ENCODE data around the gene NUDT14. TPM values are rescaled to one million over a fixed set of nuclear protein-coding genes. Genes with fewer than 3 reads are reported as not detected.

The NUDT14 gene
- total and polyA plus RNA-seq, 2 experiments from 2014 or later: 14.8 to 38.4 TPM

DNA sequence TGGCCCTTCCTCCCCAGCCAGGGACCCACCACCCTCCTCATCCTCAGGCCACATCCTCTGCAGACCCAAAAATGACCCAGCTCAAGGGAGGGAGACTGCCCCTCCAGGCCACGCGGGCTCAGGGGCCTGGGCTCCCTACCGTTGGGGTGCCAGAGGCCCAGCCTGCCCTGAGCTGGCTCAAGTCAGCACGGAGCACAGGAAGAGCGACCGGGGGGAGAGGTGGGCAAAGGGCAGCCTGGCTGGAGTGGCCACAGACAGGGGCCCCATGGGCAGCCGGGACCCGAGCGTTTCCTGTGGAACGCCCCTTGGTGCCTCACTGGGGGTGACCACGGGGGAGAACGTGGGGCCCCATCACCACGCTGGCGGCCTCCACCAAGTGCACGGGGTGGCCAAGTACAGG lies 23.2 kb downstream of the NUDT14 start:
- Mint-ChIP-seq H3K4me1 (peaks cover 2% of the 10 kb centered on the region; the same call in 1 of the 3 replicates), H3K9me3 (no peaks in the 10 kb centered on the region), H3K36me3 (ENCODE audit: low read depth) (no peaks in the 10 kb centered on the region), H3K27ac (no peak overlapping the region), H3K27me3 (ENCODE audit: insufficient read depth, low read depth, poor library complexity) (peaks cover 18% of the 10 kb centered on the region), H3K4me3 (no peak overlapping the region)
- no peaks in the 10 kb centered on the region for H3K4me1 ChIP-seq (ENCODE audit: insufficient read depth)
- TF ChIP-seq ETS1 (IDR thresholded peaks at IDR 0.05) (no peak), ZNF114 (CRISPR knock-in tag; IDR thresholded peaks at IDR 0.05) (no peak), NANOG (IDR thresholded peaks at IDR 0.05; ENCODE audit: borderline replicate concordance) (no peak), REST (IDR thresholded peaks at IDR 0.05; ENCODE audit: unreplicated experiment) (no peak), JUNB (IDR thresholded peaks at IDR 0.05; ENCODE audit: unreplicated experiment) (no peak), CREB1 (CRISPR knock-in tag; IDR thresholded peaks at IDR 0.05; ENCODE audit: low read depth) (no peak), ZNF331 (CRISPR knock-in tag; IDR thresholded peaks at IDR 0.05; ENCODE audit: low read depth) (no peak), EZH2 (IDR thresholded peaks at IDR 0.05; ENCODE audit: low read depth, unreplicated experiment) (no peak), EZH2phosphoT487 (IDR thresholded peaks at IDR 0.05; ENCODE audit: unreplicated experiment) (no peak), STAT1 (IDR thresholded peaks at IDR 0.05; ENCODE audit: unreplicated experiment) (no peak), POLR2AphosphoS5 (IDR thresholded peaks at IDR 0.05; ENCODE audit: low read depth) (no peak)
- TF ChIP-seq, protein P1, sequence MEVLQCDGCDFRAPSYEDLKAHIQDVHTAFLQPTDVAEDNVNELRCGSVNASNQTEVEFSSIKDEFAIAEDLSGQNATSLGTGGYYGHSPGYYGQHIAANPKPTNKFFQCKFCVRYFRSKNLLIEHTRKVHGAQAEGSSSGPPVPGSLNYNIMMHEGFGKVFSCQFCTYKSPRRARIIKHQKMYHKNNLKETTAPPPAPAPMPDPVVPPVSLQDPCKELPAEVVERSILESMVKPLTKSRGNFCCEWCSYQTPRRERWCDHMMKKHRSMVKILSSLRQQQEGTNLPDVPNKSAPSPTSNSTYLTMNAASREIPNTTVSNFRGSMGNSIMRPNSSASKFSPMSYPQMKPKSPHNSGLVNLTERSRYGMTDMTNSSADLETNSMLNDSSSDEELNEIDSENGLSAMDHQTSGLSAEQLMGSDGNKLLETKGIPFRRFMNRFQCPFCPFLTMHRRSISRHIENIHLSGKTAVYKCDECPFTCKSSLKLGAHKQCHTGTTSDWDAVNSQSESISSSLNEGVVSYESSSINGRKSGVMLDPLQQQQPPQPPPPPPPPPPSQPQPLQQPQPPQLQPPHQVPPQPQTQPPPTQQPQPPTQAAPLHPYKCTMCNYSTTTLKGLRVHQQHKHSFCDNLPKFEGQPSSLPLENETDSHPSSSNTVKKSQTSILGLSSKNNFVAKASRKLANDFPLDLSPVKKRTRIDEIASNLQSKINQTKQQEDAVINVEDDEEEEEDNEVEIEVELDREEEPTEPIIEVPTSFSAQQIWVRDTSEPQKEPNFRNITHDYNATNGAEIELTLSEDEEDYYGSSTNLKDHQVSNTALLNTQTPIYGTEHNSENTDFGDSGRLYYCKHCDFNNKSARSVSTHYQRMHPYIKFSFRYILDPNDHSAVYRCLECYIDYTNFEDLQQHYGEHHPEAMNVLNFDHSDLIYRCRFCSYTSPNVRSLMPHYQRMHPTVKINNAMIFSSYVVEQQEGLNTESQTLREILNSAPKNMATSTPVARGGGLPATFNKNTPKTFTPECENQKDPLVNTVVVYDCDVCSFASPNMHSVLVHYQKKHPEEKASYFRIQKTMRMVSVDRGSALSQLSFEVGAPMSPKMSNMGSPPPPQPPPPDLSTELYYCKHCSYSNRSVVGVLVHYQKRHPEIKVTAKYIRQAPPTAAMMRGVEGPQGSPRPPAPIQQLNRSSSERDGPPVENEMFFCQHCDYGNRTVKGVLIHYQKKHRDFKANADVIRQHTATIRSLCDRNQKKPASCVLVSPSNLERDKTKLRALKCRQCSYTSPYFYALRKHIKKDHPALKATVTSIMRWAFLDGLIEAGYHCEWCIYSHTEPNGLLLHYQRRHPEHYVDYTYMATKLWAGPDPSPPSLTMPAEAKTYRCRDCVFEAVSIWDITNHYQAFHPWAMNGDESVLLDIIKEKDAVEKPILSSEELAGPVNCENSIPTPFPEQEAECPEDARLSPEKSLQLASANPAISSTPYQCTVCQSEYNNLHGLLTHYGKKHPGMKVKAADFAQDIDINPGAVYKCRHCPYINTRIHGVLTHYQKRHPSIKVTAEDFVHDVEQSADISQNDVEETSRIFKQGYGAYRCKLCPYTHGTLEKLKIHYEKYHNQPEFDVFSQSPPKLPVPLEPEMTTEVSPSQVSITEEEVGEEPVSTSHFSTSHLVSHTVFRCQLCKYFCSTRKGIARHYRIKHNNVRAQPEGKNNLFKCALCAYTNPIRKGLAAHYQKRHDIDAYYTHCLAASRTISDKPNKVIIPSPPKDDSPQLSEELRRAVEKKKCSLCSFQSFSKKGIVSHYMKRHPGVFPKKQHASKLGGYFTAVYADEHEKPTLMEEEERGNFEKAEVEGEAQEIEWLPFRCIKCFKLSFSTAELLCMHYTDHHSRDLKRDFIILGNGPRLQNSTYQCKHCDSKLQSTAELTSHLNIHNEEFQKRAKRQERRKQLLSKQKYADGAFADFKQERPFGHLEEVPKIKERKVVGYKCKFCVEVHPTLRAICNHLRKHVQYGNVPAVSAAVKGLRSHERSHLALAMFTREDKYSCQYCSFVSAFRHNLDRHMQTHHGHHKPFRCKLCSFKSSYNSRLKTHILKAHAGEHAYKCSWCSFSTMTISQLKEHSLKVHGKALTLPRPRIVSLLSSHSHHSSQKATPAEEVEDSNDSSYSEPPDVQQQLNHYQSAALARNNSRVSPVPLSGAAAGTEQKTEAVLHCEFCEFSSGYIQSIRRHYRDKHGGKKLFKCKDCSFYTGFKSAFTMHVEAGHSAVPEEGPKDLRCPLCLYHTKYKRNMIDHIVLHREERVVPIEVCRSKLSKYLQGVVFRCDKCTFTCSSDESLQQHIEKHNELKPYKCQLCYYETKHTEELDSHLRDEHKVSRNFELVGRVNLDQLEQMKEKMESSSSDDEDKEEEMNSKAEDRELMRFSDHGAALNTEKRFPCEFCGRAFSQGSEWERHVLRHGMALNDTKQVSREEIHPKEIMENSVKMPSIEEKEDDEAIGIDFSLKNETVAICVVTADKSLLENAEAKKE (CRISPR knock-in tag; IDR thresholded peaks at IDR 0.05): no peak
- TF ChIP-seq, protein P2, sequence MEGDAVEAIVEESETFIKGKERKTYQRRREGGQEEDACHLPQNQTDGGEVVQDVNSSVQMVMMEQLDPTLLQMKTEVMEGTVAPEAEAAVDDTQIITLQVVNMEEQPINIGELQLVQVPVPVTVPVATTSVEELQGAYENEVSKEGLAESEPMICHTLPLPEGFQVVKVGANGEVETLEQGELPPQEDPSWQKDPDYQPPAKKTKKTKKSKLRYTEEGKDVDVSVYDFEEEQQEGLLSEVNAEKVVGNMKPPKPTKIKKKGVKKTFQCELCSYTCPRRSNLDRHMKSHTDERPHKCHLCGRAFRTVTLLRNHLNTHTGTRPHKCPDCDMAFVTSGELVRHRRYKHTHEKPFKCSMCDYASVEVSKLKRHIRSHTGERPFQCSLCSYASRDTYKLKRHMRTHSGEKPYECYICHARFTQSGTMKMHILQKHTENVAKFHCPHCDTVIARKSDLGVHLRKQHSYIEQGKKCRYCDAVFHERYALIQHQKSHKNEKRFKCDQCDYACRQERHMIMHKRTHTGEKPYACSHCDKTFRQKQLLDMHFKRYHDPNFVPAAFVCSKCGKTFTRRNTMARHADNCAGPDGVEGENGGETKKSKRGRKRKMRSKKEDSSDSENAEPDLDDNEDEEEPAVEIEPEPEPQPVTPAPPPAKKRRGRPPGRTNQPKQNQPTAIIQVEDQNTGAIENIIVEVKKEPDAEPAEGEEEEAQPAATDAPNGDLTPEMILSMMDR (conservative IDR thresholded peaks at IDR 0.05; ENCODE audit: low read depth in 2 of 2): no peak
- no peaks in the 10 kb centered on the region for H3K27me3 ChIP-seq (ENCODE audit: insufficient read depth)
- no peak for ATAC-seq
- no peaks in the 10 kb centered on the region for H3K36me3 ChIP-seq (ENCODE audit: insufficient read depth)
- H4K20me1 ChIP-seq (replicated peaks; ENCODE audit: insufficient read depth): no peaks in the 10 kb centered on the region
- DNase-seq (ENCODE audit: low spot score): no peak
- no peaks in the 10 kb centered on the region for H3K9me2 ChIP-seq (ENCODE audit: insufficient read depth)
- H3K27ac ChIP-seq (ENCODE audit: low read depth): no peak overlapping the region
- no peaks in the 10 kb centered on the region for H3F3A ChIP-seq (replicated peaks; ENCODE audit: low read depth)
- no peak overlapping the region for H2AFZ ChIP-seq
- H3K79me2 ChIP-seq (replicated peaks; ENCODE audit: insufficient read depth): no peaks in the 10 kb centered on the region
- H3K4me2 ChIP-seq: no peak overlapping the region
- H3K4me3 ChIP-seq: no peak overlapping the region
